T47D (cell line): ENCODE results near the gene CAPN11.
"Not testable (repeated sequence)": the region's sequence is repeated elsewhere in the genome, so short reads cannot be mapped to it uniquely, and the experiment has no call there.

Source experiments
- DNase-seq, 2 experiments: peaks; one replicate each; pipeline versions ENCODE4 v3.0.0 to v3.0.0-alpha.2; 2011 to 2012; ENCODE audit warnings: low read depth in 1 of 2, low spot score in 1 of 2
- JUND ChIP-seq: IDR thresholded peaks from 2 replicates; pipeline ENCODE4 v1.6.1; 2012; ENCODE audit warnings: low read depth
- in situ Hi-C: cut with HindIII; loops from 2 replicates; pipeline ENCODE4 v1.10.0; 2016; ENCODE audit warnings: low sequenced_read_pairs, low pct_unique_long_range_greater_than_20kb

Gene CAPN11

GRCh38 chr6:44185953-44186634 is 27.5 kb downstream of the CAPN11 start:
- in situ Hi-C loops, result no loop called here
- no peak for TF ChIP-seq JUND
- DNase-seq, result no peak

- in situ Hi-C loops, result no loop called here
- DNase-seq, result no peak
- no peak for TF ChIP-seq JUND
Observed at GRCh38 chr6:44186635-44187025, 28.0 kb downstream of the CAPN11 start.

DNA sequence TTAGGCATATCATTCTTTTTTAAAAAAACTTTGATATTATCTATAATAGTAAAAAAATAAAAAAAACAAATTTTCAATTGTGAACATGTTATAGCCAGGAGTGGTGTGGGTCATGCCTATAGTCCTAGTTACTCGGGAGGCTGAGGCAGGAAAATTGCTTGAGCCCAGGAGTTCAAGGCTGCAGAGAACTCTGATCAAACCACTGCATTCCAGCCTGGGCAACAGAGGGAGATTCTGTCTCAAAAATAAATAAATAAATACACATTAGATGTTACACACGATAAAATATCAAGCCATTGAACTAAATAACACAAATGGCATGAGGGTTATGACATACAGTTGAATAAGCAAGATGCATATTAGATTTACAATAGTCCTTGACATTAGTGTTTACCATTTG is 30.2 kb downstream of the CAPN11 start:
- TF ChIP-seq JUND, result no peak
- in situ Hi-C loops, result no loop called here
- DNase-seq, result no peak

DNA sequence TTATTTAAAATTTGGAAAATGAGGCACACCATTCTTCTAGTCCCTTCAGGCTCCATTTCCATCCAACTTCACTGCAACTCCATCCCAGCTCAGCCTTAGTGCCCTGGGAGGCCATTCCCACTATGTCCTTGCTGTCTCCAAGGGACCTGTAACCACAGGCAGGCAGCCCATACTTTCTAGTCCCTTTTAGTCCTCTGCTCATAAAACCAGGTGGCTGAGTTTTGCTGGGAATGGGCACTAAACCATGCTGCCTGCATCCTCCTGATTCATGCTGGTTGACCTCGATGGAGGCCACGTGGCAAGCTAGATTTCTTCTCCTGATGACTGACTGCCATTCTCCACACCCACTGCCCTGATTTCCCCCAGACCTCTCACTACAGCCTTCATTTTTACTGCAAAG is 30.6 kb downstream of the CAPN11 start:
- TF ChIP-seq JUND, result no peak
- no peak for DNase-seq
- in situ Hi-C loops, result no loop called here

DNA sequence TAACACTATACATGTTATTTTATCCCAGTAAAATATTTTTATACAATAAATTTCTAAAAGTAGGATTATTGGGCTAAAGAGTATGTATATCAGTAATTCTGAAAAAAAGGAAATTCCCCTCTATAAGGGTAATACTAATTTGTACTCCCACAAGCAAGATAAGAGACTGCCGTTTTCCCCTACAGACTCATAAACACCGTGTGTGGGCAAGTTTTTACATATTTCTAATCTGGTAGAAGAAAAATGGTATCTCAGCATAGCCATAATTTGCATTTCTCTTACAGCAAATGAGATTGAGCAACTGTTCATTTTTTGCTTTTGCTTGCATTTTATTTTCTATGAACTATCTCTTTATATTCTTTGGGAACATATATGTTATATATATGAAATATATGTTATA is 32.1 kb downstream of the CAPN11 start:
- no peak for TF ChIP-seq JUND
- no peak for DNase-seq
- in situ Hi-C loops, result no loop called here

- no peak for DNase-seq
- no peak for TF ChIP-seq JUND
- in situ Hi-C loops, result no loop called here
Observed at GRCh38 chr6:44192428-44193041, 33.9 kb downstream of the CAPN11 start.

GRCh38 chr6:44193307-44193910 is 34.8 kb downstream of the CAPN11 start:
- in situ Hi-C loops, result no loop called here
- DNase-seq, result no peak
- no peak for TF ChIP-seq JUND

GRCh38 chr6:44194326-44194725 is 35.7 kb downstream of the CAPN11 start:
- in situ Hi-C loops, result no loop called here
- DNase-seq, result no peak
- TF ChIP-seq JUND, result no peak

DNA sequence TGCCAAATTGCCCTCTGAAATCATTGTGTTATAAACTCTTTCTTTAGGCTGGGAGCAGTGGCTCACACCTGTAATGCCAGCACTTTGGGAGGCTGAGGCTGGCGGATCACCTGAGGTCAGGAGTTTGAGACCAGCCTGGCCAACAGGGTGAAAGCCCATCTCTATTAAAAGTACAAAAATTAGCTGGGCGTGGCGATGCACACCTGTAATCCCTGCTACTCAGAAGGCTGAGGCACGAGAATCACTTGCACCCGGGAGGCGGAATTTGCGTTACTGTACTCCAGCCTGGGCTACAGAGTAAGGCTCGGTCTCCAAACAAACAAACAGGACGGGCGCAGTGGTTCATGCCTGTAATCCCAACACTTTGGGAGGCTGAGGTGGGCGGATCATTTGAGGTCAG is 37.7 kb downstream of the CAPN11 start:
- DNase-seq, in situ Hi-C loops: not testable (repeated sequence)

- in situ Hi-C loops, result no loop called here
- DNase-seq, result no peak
- TF ChIP-seq JUND, result no peak
Observed at GRCh38 chr6:44198684-44199083, 40.1 kb downstream of the CAPN11 start.

DNA sequence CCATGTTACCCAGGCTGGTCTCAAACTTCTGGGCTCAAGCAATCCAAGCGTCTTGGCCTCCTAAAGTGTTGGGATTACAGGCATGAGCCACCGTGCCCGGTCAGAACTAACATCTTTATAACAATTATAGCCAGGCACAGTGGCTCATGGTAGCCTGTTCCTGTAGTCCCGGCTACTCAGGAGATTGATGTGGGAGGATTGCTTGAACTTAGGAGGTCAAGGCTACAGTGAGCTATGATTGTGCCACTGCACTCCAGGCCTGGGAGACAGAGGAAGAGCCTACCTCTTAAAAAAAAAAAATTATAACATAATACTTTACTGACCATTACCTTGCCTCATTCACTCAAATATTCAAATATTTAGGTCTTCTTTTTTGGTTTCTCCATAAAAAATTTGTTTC is 41.3 kb downstream of the CAPN11 start:
- DNase-seq, result no peak
- TF ChIP-seq JUND, result no peak
- in situ Hi-C loops, result no loop called here

DNA sequence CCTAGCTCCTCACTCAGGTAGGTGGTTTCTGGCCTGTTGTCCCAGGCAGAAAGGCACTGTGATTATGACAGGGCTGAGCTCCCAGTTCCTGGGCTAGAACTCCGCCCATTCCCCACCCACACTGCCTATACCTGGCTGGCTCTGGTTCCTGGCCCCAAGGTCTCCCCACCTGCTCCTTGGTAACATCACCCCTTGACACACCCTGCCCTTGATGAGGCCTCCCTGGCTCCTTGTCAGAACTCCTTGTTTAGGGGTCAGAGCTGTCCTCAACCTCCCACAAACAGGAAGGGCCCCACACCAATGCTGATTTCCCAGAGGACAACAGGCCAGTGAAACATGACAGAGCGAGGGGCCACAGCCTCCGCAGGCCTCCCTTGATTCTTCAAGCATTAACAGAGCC is 42.6 kb downstream of the CAPN11 start:
- DNase-seq, result no peak
- TF ChIP-seq JUND, result no peak
- in situ Hi-C loops, result no loop called here

DNA sequence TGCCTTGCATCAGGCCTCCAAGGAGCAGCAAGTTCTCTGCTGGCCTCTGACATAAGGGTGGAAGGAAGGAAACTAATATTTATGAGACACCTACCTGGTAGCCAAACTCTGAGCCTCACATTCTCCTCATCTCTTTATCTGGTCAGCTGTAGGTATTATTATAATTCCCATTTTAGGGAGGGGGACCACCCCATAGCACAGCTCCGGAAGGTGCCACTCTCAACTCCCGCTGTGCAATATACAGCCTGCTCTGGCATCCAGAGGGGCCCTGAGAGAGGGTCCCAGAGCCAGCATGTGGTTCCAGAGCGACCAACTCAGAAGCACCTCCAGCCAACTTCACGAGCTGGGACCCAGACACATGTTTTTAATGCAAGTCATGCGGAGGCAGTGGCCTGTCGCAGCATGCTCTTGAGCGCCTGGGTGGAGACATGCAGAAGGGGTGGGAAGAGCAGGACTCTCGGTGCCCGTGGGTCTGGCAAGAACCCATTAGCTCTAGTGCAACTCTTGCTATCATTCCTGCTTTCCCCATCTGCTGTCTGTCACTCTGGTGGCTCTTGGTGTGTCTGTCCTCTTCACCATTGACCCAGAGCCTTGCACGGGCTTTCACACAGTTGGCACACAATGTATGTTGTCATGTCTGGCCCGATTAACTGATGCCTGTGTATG is 43.2 kb downstream of the CAPN11 start:
- in situ Hi-C loops, result no loop called here
- no peak for TF ChIP-seq JUND
- DNase-seq, result no peak
